HepG2 (cell line): ENCODE results near the gene TMEM44. TPM values are rescaled to one million over a fixed set of nuclear protein-coding genes. Genes with fewer than 3 reads are reported as not detected.

ENCODE experiments used
- ATAC-seq: fragments of 200-7000 bp; cut with Tn5 transposase; 3 replicates; pipeline ENCODE4 v1.9.1; 2020; ENCODE audit warnings: mild to moderate bottlenecking, moderate library complexity
- BruUV-seq: library from RNA; stranded (reverse); fragments of 400-500 nt; replicated peaks from 2 replicates; lab custom pipeline; 2021; lab: Mats Ljungman, UMichigan
- CTCF ChIA-PET: fragments of 300-600 bp; formaldehyde crosslinking; extraction: SDS; loops from one replicate; lab custom pipeline; 2021; ENCODE audit warnings: low total read pairs, inconsistent platforms, low intra/inter-chr PET ratio; lab: Yijun Ruan, JAX
- POLR2A ChIA-PET: fragments of 350-600 bp; sonication (Branson Sonifier 250); formaldehyde crosslinking; loops from one replicate; lab custom pipeline; 2020; ENCODE audit warnings: antibody characterized with exemption, inconsistent platforms; lab: Yijun Ruan, JAX
- DNase-seq: peaks from one replicate; pipeline ENCODE4 v3.0.0-alpha.2; 2015; ENCODE audit warnings: low spot score
- FAIRE-seq: peaks from 3 replicates; lab custom pipeline; 2011; peaks lifted over from hg19 to GRCh38; lab: Jason Lieb, UNC
- H2AFZ ChIP-seq: one replicate; pipeline ENCODE4 v1.6.1; 2011; ENCODE audit warnings: low read length, inconsistent platforms
- H3K27ac ChIP-seq: fragments of 300-600 bp; 3 replicates; pipeline ENCODE4 v1.8.0; 2011; ENCODE audit warnings: mixed run types, mild to moderate bottlenecking, mixed read lengths, low read length, inconsistent platforms; ENCODE audit not compliant: insufficient read depth; ENCODE audit errors: extremely low read length
- H3K27me3 ChIP-seq, 2 experiments: fragments of 200-600 bp in 1 of 2; 2 replicates in 1 of 2; 3 replicates in 1 of 2; pipeline versions ENCODE4 v1.6.0 to v1.8.0; 2011; ENCODE audit warnings: low read length in 2 of 2, mild to moderate bottlenecking in 2 of 2, moderate library complexity in 2 of 2, inconsistent platforms in 1 of 2; ENCODE audit not compliant: insufficient read depth in 2 of 2, control insufficient read depth in 1 of 2
- H3K36me3 ChIP-seq, 2 experiments: fragments of 200-600 bp in 1 of 2; replicated peaks in 1 of 2; 2 replicates in 1 of 2; 3 replicates in 1 of 2; pipeline versions ENCODE4 v1.5.1 to v1.8.0; 2011; ENCODE audit warnings: low read length in 2 of 2, inconsistent platforms in 1 of 2; ENCODE audit not compliant: insufficient read depth in 2 of 2, control insufficient read depth in 1 of 2
- H3K4me1 ChIP-seq: 2 replicates; pipeline ENCODE4 v1.5.1; 2012; ENCODE audit warnings: low read length, inconsistent platforms; ENCODE audit not compliant: insufficient read depth
- H3K4me2 ChIP-seq: 2 replicates; pipeline ENCODE4 v1.6.0; 2011; ENCODE audit warnings: low read depth, low read length, inconsistent platforms
- H3K4me3 ChIP-seq, 3 experiments: fragments of 200-600 bp in 1 of 3; sonication (generic), shearing (Covaris generic) in 1 of 3; replicated peaks in 1 of 3; 2 replicates each; pipeline ENCODE4 v1.5.1; 2011 to 2016; ENCODE audit warnings: low read length in 3 of 3, inconsistent platforms in 2 of 3, low read depth in 2 of 3, mild to moderate bottlenecking in 2 of 3, control low read depth in 1 of 3, mixed read lengths in 1 of 3; ENCODE audit not compliant: insufficient read depth in 1 of 3
- H3K79me2 ChIP-seq: one replicate; pipeline ENCODE4 v1.6.1; 2011; ENCODE audit warnings: low read length, inconsistent platforms; ENCODE audit not compliant: insufficient read depth
- H3K9ac ChIP-seq: 2 replicates; pipeline ENCODE4 v1.6.0; 2011; ENCODE audit warnings: mild to moderate bottlenecking, low read depth, low read length, inconsistent platforms; ENCODE audit not compliant: insufficient read depth
- H3K9me3 ChIP-seq: 2 replicates; pipeline ENCODE4 v1.5.1; 2012; ENCODE audit warnings: mild to moderate bottlenecking, low read length
- H4K20me1 ChIP-seq: 2 replicates; pipeline ENCODE4 v1.6.0; 2011; ENCODE audit warnings: inconsistent platforms, mild to moderate bottlenecking, low read length, moderate library complexity; ENCODE audit not compliant: insufficient read depth
- SSRP1 ChIP-seq: IDR thresholded peaks from 2 replicates; pipeline ENCODE4 v1.6.1; 2016; ENCODE audit warnings: control low read depth
- ZBTB20 ChIP-seq: sonication (generic); formaldehyde crosslinking; IDR thresholded peaks from 2 replicates; pipeline ENCODE4 v1.8.1; 2023; ENCODE audit warnings: missing genetic modification reagents, low read depth, mild to moderate bottlenecking, borderline replicate concordance
- WGBS: methylation state at CpG from one replicate; pipeline ENCODE4 v1.1.6; 2017; ENCODE audit warnings: low lambda C conversion rate; 5-methylcytosine and 5-hydroxymethylcytosine counted together
- in situ Hi-C: cut with HindIII; loops from 2 replicates; pipeline ENCODE4 v1.10.0; 2017; ENCODE audit warnings: low pct_unique_long_range_greater_than_20kb; ENCODE audit not compliant: extremely low pct_ligation_motif_present
- intact Hi-C: fragments of 100-400 bp; cut with micrococcal nuclease; formaldehyde crosslinking; loops from one replicate; pipeline ENCODE4 v1.10.0; 2022; ENCODE audit not compliant: unreplicated experiment
- polyA plus RNA-seq, 8 experiments: library from polyadenylated mRNA; depleted of rRNA in 3 of 8; stranded (reverse) in 7 of 8; unstranded in 1 of 8; fragments of >200 nt; fragmentation: Illumina TruSeq in 4 of 8; extraction: Trizol in 4 of 8; gene quantifications; 2 replicates each; pipeline versions ENCODE4 v1.2.1 to v1.2.3, GENCODE V29; 2011 to 2016; ENCODE audit warnings: low read depth in 4 of 8, missing spikeins in 1 of 8, mixed read lengths in 1 of 8; ENCODE audit not compliant: insufficient read depth in 1 of 8
- total RNA-seq, 5 experiments: library from RNA; depleted of rRNA; stranded (reverse); fragments of >200 nt; fragmentation: Illumina TruSeq; extraction: Trizol; gene quantifications; 2 replicates each; pipeline ENCODE4 v1.2.3, GENCODE V29; 2016; ENCODE audit warnings: low read depth in 1 of 5
- TF ChIP-seq, protein P1 (sequence below): sonication (generic); formaldehyde crosslinking; IDR thresholded peaks from 2 replicates; pipeline ENCODE4 v1.4.0; 2020; ENCODE audit warnings: mild to moderate bottlenecking, missing genetic modification reagents
- TF ChIP-seq, protein P2 (sequence below): sonication (generic); formaldehyde crosslinking; IDR thresholded peaks from 2 replicates; pipeline ENCODE4 v1.4.0; 2020; ENCODE audit warnings: low read depth, mild to moderate bottlenecking, missing genetic modification reagents
- TF ChIP-seq, protein P3 (sequence below): sonication (generic); formaldehyde crosslinking; IDR thresholded peaks from 2 replicates; pipeline ENCODE4 v1.4.0; 2020; ENCODE audit warnings: missing genetic modification reagents
- TF ChIP-seq, protein P4 (sequence below): sonication (generic); formaldehyde crosslinking; IDR thresholded peaks from 2 replicates; pipeline ENCODE4 v1.5.1; 2020; ENCODE audit warnings: mild to moderate bottlenecking, missing genetic modification reagents, borderline replicate concordance

Gene TMEM44
- total and polyA plus RNA-seq, 2 of the 13 experiments (the other 11 are each of a cell fraction or from before 2014, with no cell fraction given): 7.3 to 13.8 TPM

DNA sequence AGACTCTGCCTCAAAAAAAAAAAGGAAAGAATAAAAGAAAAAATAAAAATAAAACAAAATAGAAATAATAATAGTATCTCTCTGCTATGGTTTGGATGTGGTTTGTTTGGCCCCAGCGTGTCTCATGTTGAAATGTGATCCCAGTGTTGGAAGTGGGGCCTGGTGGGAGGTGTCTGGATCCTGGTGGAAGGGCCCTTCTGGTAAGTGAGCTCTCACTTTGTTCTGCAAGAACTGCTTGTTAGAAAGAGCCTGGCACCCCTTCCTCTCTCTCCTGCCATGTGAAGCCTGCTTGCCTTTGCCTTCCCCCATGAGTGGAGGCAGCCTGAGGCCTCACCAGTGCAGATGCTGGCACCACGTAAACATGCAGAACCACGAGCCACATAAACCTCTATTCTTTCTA is 26.3 kb downstream of the TMEM44 start:
- in situ Hi-C loops (no loop called here), intact Hi-C loops (no loop called here)
- Histone ChIP-seq H4K20me1 (no peaks in the 10 kb centered on the region), H3K4me1 (no peaks in the 10 kb centered on the region), H3K27me3 (no peaks in the 10 kb centered on the region), H3K36me3 (0 out of 5 replicates have a peak, but pooled peaks cover 0 to 3% of the 10 kb centered on the region in 2 experiments), H3K79me2 (no peaks in the 10 kb centered on the region), H3K27ac (no peak overlapping the region), H3K4me2 (no peak overlapping the region), H3K9me3 (no peaks in the 10 kb centered on the region), H3K9ac (no peak overlapping the region), H2AFZ (no peak overlapping the region), H3K4me3 (no peak overlapping the region)
- BruUV-seq: no TSS peak
- ChIA-PET POLR2A (no interaction called here), CTCF (no interaction called here)
- ATAC-seq (no peak), FAIRE-seq (no peak), DNase-seq (no peak)
- 90% methylated on average over 3 of the region's 3 CpGs for WGBS
- TF ChIP-seq, protein P1, sequence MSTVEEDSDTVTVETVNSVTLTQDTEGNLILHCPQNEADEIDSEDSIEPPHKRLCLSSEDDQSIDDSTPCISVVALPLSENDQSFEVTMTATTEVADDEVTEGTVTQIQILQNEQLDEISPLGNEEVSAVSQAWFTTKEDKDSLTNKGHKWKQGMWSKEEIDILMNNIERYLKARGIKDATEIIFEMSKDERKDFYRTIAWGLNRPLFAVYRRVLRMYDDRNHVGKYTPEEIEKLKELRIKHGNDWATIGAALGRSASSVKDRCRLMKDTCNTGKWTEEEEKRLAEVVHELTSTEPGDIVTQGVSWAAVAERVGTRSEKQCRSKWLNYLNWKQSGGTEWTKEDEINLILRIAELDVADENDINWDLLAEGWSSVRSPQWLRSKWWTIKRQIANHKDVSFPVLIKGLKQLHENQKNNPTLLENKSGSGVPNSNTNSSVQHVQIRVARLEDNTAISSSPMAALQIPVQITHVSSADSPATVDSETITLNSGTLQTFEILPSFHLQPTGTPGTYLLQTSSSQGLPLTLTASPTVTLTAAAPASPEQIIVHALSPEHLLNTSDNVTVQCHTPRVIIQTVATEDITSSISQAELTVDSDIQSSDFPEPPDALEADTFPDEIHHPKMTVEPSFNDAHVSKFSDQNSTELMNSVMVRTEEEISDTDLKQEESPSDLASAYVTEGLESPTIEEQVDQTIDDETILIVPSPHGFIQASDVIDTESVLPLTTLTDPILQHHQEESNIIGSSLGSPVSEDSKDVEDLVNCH (CRISPR knock-in tag): no peak
- TF ChIP-seq, protein P2, sequence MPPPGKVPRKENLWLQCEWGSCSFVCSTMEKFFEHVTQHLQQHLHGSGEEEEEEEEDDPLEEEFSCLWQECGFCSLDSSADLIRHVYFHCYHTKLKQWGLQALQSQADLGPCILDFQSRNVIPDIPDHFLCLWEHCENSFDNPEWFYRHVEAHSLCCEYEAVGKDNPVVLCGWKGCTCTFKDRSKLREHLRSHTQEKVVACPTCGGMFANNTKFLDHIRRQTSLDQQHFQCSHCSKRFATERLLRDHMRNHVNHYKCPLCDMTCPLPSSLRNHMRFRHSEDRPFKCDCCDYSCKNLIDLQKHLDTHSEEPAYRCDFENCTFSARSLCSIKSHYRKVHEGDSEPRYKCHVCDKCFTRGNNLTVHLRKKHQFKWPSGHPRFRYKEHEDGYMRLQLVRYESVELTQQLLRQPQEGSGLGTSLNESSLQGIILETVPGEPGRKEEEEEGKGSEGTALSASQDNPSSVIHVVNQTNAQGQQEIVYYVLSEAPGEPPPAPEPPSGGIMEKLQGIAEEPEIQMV: no peak
- TF ChIP-seq SSRP1 (CRISPR knock-in tag) (no peak), ZBTB20 (CRISPR knock-in tag) (no peak)
- TF ChIP-seq, protein P3, sequence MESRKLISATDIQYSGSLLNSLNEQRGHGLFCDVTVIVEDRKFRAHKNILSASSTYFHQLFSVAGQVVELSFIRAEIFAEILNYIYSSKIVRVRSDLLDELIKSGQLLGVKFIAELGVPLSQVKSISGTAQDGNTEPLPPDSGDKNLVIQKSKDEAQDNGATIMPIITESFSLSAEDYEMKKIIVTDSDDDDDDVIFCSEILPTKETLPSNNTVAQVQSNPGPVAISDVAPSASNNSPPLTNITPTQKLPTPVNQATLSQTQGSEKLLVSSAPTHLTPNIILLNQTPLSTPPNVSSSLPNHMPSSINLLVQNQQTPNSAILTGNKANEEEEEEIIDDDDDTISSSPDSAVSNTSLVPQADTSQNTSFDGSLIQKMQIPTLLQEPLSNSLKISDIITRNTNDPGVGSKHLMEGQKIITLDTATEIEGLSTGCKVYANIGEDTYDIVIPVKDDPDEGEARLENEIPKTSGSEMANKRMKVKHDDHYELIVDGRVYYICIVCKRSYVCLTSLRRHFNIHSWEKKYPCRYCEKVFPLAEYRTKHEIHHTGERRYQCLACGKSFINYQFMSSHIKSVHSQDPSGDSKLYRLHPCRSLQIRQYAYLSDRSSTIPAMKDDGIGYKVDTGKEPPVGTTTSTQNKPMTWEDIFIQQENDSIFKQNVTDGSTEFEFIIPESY (CRISPR knock-in tag): no peak
- TF ChIP-seq, protein P4, sequence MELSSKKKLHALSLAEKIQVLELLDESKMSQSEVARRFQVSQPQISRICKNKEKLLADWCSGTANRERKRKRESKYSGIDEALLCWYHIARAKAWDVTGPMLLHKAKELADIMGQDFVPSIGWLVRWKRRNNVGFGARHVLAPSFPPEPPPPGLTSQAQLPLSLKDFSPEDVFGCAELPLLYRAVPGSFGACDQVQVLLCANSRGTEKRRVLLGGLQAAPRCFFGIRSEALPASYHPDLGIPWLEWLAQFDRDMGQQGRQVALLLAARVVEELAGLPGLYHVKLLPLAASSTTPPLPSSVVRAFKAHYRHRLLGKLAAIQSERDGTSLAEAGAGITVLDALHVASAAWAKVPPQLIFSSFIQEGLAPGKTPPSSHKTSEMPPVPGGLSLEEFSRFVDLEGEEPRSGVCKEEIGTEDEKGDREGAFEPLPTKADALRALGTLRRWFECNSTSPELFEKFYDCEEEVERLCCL (CRISPR knock-in tag): no peak
